ENCODE data around the gene ARID1B.

Gene ARID1B

DNA sequence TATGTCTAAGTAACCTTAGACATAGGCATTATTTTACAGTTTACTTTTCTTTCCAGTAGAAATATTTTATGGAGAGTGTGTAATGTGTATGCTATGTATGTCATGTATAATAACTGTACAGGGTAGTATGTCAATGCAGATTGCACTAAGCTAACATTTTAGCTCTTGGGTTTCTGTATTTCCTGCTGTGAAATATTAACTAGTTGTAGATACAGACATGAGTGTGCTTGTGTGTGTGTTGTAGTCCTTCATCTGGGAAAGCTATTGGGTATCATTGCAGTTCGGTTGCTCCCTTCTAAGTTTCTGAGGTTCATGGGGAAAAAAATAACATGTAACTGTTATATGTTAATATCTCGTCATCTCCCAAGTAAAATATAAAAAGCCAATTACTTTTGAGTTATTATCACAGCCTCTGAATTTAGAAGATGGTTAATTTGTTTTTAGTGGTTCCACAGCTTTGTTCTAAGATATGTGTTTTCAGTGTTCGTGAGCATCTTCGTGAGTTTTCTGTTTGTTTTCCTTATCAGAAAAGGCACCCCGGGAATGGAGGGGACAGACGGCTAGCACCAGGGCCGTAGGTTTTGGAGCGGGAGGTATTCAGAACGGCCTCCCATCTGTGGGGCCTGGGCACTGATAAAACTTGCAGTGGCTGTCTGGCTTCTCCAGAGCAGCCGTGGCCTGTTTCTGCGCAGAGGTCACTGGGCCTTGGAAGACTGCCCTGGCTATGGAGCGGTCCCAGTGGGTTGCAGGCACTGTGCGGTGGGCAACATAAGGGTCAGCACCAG is 215.0 kb downstream of the ARID1B start:
- no peaks in the 10 kb centered on the region for H3K36me3 ChIP-seq (replicated peaks)
- TF ChIP-seq, protein P1, sequence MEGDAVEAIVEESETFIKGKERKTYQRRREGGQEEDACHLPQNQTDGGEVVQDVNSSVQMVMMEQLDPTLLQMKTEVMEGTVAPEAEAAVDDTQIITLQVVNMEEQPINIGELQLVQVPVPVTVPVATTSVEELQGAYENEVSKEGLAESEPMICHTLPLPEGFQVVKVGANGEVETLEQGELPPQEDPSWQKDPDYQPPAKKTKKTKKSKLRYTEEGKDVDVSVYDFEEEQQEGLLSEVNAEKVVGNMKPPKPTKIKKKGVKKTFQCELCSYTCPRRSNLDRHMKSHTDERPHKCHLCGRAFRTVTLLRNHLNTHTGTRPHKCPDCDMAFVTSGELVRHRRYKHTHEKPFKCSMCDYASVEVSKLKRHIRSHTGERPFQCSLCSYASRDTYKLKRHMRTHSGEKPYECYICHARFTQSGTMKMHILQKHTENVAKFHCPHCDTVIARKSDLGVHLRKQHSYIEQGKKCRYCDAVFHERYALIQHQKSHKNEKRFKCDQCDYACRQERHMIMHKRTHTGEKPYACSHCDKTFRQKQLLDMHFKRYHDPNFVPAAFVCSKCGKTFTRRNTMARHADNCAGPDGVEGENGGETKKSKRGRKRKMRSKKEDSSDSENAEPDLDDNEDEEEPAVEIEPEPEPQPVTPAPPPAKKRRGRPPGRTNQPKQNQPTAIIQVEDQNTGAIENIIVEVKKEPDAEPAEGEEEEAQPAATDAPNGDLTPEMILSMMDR (IDR thresholded peaks at IDR 0.05; ENCODE audit: low read depth, low read length, missing control alignments): no peak
- DNase-seq: no peak
- no peak overlapping the region for H3K4me3 ChIP-seq (ENCODE audit: low read depth, low read length)
- peak overlapping the region; percentile 30 for H3K27ac ChIP-seq
- H3K27me3 ChIP-seq (replicated peaks): no peaks in the 10 kb centered on the region
- in situ Hi-C loops (cut with HindIII; ENCODE audit: low pct_ligation_motif_present, low sequenced_read_pairs): no loop called here

DNA sequence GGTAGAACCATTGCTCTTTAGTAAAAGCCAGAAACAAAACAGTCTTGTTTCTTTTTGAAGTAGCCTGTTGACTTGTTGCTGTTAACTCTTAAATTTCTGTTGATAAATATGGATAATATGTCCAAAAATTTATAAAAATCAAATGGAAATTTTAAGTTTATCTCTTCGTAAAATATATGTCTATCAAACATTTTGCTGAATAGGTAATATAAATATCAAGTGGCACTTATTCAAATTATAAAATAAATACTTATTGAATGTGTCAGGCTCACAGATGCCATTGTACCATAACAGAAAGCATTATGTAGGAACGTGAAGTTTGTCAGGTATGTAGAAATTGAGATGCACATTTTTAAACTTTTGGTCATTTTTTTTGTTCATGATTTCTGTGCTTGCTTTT is 216.5 kb downstream of the ARID1B start:
- Histone ChIP-seq H3K27ac (no peak overlapping the region), H3K4me3 (ENCODE audit: low read depth, low read length) (no peak overlapping the region), H3K36me3 (replicated peaks) (no peaks in the 10 kb centered on the region), H3K27me3 (replicated peaks) (no peaks in the 10 kb centered on the region)
- no peak for DNase-seq
- in situ Hi-C loops (cut with HindIII; ENCODE audit: low pct_ligation_motif_present, low sequenced_read_pairs): no loop called here
- TF ChIP-seq, protein P1 (IDR thresholded peaks at IDR 0.05; ENCODE audit: low read depth, low read length, missing control alignments): no peak

DNA sequence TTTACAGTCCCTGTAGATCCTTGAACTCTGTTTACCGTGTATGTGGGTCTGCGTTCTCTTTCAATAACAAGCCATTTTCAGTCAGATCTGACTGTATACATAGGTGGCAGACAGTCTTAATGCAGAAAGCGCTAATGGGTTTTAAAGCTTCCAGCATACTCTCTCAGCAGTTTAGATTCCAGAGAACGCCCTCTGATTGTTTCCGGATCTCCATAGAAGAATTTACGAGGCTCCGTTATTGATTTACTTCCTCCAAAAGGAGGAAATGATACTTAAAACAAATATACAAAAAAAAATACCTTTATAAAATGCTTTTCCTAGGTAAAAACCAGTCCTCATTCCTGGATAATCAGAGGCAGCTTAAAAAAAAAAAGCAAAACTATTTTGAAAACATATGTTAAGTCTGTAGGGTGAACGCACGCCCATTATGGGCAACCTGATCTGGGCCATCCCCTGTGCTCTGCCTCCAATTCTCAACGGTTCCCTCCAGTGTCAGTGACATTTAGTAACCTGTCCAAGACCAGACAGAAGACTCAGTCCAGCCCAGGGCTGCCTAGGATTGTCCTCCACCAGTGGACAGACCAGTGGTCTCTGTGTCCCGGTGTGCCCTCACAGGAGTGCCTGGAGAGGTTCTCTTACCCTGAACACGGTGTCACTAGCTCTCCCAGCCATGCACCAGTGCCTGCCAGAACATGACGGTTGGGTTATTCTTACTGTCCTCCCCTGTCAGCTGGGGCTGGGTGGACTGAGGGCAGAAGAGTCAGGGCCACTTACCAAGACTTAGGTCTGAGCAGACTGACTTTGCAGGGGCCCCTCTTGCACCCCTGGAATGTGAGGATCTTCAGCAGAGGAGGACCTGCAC is 217.3 kb downstream of the ARID1B start:
- Histone ChIP-seq H3K27ac (no peak overlapping the region), H3K36me3 (replicated peaks) (no peaks in the 10 kb centered on the region), H3K4me3 (ENCODE audit: low read depth, low read length) (no peak overlapping the region), H3K27me3 (replicated peaks) (no peaks in the 10 kb centered on the region)
- TF ChIP-seq, protein P1 (IDR thresholded peaks at IDR 0.05; ENCODE audit: low read depth, low read length, missing control alignments): no peak
- DNase-seq: no peak
- in situ Hi-C loops (cut with HindIII; ENCODE audit: low pct_ligation_motif_present, low sequenced_read_pairs): no loop called here

DNA sequence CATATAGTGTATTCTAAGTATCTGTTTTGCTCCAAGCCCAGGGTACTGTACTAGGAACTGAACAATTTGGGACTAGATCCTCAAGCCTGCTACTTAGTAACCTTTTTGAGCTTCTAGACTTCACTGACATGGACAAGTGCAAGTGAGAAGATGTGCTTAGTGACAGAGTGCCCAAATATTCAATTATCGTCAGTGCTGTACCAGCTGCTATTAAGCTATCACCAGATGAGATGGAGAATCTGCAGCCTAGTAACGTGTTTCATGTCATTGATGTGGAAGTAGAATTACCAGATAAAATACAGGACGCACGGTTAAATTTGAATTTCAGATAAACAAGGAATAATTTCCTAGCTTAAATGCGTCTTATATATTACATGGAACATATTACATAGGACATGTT is 218.3 kb downstream of the ARID1B start:
- H3K27me3 ChIP-seq (replicated peaks): no peaks in the 10 kb centered on the region
- DNase-seq: no peak
- H3K36me3 ChIP-seq (replicated peaks): no peaks in the 10 kb centered on the region
- in situ Hi-C loops (cut with HindIII; ENCODE audit: low pct_ligation_motif_present, low sequenced_read_pairs): no loop called here
- TF ChIP-seq, protein P1 (IDR thresholded peaks at IDR 0.05; ENCODE audit: low read depth, low read length, missing control alignments): no peak
- no peak overlapping the region for H3K4me3 ChIP-seq (ENCODE audit: low read depth, low read length)
- no peak overlapping the region for H3K27ac ChIP-seq

DNA sequence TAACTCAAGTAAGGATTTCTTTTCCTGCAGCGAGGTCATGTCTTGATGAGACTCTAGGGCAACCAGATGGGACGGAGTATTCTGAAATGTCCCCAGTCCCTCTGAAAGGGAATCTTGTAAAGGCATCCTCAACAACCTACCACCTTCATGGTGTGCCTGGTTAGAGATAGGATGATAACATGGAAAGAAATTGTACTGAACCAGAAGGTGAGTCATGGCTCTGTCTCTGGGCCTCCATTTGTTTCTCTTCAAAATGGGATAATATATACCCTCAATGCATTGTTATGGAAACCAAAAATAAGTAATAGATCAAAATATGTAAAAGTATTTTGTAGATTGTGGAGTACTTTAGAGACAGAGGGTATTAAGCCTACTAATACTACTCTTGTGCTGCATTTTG is 219.1 kb downstream of the ARID1B start:
- H3K4me3 ChIP-seq (ENCODE audit: low read depth, low read length): no peak overlapping the region
- in situ Hi-C loops (cut with HindIII; ENCODE audit: low pct_ligation_motif_present, low sequenced_read_pairs): no loop called here
- H3K36me3 ChIP-seq (replicated peaks): no peaks in the 10 kb centered on the region
- H3K27ac ChIP-seq: no peak overlapping the region
- TF ChIP-seq, protein P1 (IDR thresholded peaks at IDR 0.05; ENCODE audit: low read depth, low read length, missing control alignments): no peak
- no peaks in the 10 kb centered on the region for H3K27me3 ChIP-seq (replicated peaks)
- no peak for DNase-seq
